Endodermal cell (in vitro differentiated cells): Measurements from ENCODE around the gene RASAL2. TPM values are rescaled to one million over a fixed set of nuclear protein-coding genes. Genes with fewer than 3 reads are reported as not detected.

ENCODE experiments used
- DNase-seq: peaks from one replicate; pipeline ENCODE4 v3.0.0-alpha.2; 2017
- H3K27ac ChIP-seq: 2 replicates; pipeline ENCODE4 v1.5.1; 2013; ENCODE audit warnings: mild to moderate bottlenecking, low read depth, low read length, moderate library complexity
- H3K27me3 ChIP-seq: 2 replicates; pipeline ENCODE4 v1.6.1; 2013; ENCODE audit warnings: mild to moderate bottlenecking, low read length, moderate library complexity; ENCODE audit not compliant: insufficient read depth, control insufficient read depth, poor library complexity, severe bottlenecking
- H3K36me3 ChIP-seq: 2 replicates; pipeline ENCODE4 v1.7.0; 2013; ENCODE audit warnings: mild to moderate bottlenecking, low read length, moderate library complexity; ENCODE audit not compliant: control insufficient read depth, insufficient read depth
- H3K4me1 ChIP-seq: one replicate; pipeline ENCODE4 v1.7.0; 2013; ENCODE audit warnings: low read length; ENCODE audit not compliant: control insufficient read depth, insufficient read depth
- H3K4me3 ChIP-seq: 2 replicates; pipeline ENCODE4 v1.5.1; 2013; ENCODE audit warnings: mild to moderate bottlenecking, low read length, moderate library complexity
- H3K9ac ChIP-seq: 2 replicates; pipeline ENCODE4 v1.6.1; 2013; ENCODE audit warnings: mild to moderate bottlenecking, low read length, moderate library complexity; ENCODE audit not compliant: poor library complexity, severe bottlenecking; ENCODE audit errors: extremely low read depth
- H3K9me3 ChIP-seq: 2 replicates; pipeline ENCODE4 v1.6.1; 2013; ENCODE audit warnings: mild to moderate bottlenecking, low read length, moderate library complexity; ENCODE audit not compliant: control insufficient read depth
- H3K27ac Mint-ChIP-seq: 2 replicates; pipeline ENCODE4 v1.8.0; 2020; ENCODE audit warnings: mixed read lengths
- H3K27me3 Mint-ChIP-seq: 2 replicates; pipeline ENCODE4 v1.8.0; 2021; ENCODE audit warnings: mild to moderate bottlenecking, mixed read lengths; ENCODE audit not compliant: insufficient read depth
- H3K36me3 Mint-ChIP-seq: 2 replicates; pipeline ENCODE4 v1.8.0; 2020; ENCODE audit warnings: low read depth, mixed read lengths
- H3K4me1 Mint-ChIP-seq: 2 replicates; pipeline ENCODE4 v1.8.0; 2020; ENCODE audit warnings: mixed read lengths
- H3K4me3 Mint-ChIP-seq: 2 replicates; pipeline ENCODE4 v1.8.0; 2020; ENCODE audit warnings: mild to moderate bottlenecking, moderate library complexity, mixed read lengths
- H3K9me3 Mint-ChIP-seq: 2 replicates; pipeline ENCODE4 v1.8.0; 2020; ENCODE audit warnings: mild to moderate bottlenecking, mixed read lengths
- WGBS, 2 experiments: methylation state at CpG; one replicate each; pipeline versions ENCODE4 v1.1.5 to v1.1.7; 2013; ENCODE audit warnings: missing lambda C conversion rate in 2 of 2, mixed read lengths in 1 of 2; ENCODE audit not compliant: insufficient coverage in 1 of 2, insufficient read length in 1 of 2; 5-methylcytosine and 5-hydroxymethylcytosine counted together
- total RNA-seq, 2 donors: library from RNA; stranded (reverse); fragmentation: NEBNext Ultra II Directional in 1 of 2; extraction: Animal tissue kit (Norgen Biotek cat#: 25700) in 1 of 2; gene quantifications; 2 replicates in 1 of 2; 3 replicates in 1 of 2; pipeline ENCODE4 v1.2.1, GENCODE V29; 2021
- TF ChIP-seq, protein P1 (sequence below): fragments of 200-600 bp; sonication (generic); conservative IDR thresholded peaks from 2 replicates; pipeline ENCODE4 v1.5.0; 2021; ENCODE audit warnings: antibody characterized with exemption, mild to moderate bottlenecking

RASAL2 gene
- total RNA-seq, 2 donors from 2014 or later, result 21.8 to 22.1 TPM

DNA sequence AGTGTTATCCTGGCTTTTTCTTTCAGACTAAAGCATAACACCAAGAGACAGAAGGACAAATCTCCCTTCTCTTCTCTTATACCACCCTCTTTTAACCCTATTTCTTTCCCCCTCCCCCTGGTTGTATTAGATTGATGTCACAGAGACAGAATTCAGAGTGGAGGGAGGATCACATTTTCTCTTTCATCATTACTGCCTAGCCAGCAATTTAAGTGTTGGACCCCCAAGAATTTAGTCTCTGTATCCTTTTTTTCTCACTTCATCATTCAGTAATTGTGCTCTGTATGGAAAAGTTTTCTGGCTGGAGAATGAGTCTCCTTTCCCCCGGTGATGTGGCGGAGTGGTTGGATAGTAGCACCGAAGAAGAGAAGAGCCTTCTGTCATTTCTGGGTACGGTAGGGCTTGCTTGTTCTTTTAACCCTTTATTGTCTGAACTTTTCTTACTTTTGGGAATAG lies 278.1 kb downstream of the RASAL2 start:
- H3K27ac ChIP-seq, result peak overlapping the region; percentile 22
- no peak overlapping the region for H3K4me3 Mint-ChIP-seq
- peaks cover 31% of the 10 kb centered on the region for H3K4me1 ChIP-seq
- H3K27me3 Mint-ChIP-seq, result no peaks in the 10 kb centered on the region
- peak overlapping the region; percentile 72 for H3K4me3 ChIP-seq
- no peaks in the 10 kb centered on the region for H3K9me3 Mint-ChIP-seq
- H3K27ac Mint-ChIP-seq, result no peak overlapping the region
- 33% methylated on average over 4 of the region's 4 CpGs; no CpG with 5 or more reads in 1 of the 2 experiments for WGBS, 2 experiments
- peak overlapping the region; percentile 27 for H3K9ac ChIP-seq
- TF ChIP-seq, protein P1, sequence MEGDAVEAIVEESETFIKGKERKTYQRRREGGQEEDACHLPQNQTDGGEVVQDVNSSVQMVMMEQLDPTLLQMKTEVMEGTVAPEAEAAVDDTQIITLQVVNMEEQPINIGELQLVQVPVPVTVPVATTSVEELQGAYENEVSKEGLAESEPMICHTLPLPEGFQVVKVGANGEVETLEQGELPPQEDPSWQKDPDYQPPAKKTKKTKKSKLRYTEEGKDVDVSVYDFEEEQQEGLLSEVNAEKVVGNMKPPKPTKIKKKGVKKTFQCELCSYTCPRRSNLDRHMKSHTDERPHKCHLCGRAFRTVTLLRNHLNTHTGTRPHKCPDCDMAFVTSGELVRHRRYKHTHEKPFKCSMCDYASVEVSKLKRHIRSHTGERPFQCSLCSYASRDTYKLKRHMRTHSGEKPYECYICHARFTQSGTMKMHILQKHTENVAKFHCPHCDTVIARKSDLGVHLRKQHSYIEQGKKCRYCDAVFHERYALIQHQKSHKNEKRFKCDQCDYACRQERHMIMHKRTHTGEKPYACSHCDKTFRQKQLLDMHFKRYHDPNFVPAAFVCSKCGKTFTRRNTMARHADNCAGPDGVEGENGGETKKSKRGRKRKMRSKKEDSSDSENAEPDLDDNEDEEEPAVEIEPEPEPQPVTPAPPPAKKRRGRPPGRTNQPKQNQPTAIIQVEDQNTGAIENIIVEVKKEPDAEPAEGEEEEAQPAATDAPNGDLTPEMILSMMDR, result no peak
- H3K27me3 ChIP-seq, result no peaks in the 10 kb centered on the region
- DNase-seq, result no peak
- H3K9me3 ChIP-seq, result no peaks in the 10 kb centered on the region
- H3K36me3 Mint-ChIP-seq, result no peaks in the 10 kb centered on the region
- peaks cover 3% of the 10 kb centered on the region for H3K4me1 Mint-ChIP-seq
- H3K36me3 ChIP-seq, result no peaks in the 10 kb centered on the region

DNA sequence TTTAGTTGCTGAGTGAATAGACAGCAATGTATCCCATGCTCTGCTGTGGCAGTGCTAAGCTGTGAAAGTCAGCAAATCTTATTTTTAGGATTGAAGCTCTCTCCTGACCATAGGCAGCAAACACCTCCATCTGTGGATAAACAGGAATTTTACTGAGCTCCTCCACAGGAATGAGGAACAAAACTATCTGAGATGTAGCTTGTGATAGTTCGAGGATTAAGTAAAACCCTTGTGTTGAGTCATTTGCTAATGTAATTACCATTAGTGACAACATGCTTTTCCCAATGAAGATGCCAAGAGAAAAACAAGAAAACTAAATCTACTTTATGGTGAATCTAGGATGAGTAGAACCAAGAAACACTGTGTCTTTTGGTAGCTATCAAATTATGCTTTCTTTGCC lies 280.1 kb downstream of the RASAL2 start:
- peaks cover 8% of the 10 kb centered on the region for H3K4me1 Mint-ChIP-seq
- 29% methylated on average over 1 of the region's 1 CpG; no CpG with 5 or more reads in 1 of the 2 experiments for WGBS, 2 experiments
- DNase-seq, result no peak
- peak overlapping the region; percentile 2 for H3K4me3 Mint-ChIP-seq
- no peak overlapping the region for H3K27ac Mint-ChIP-seq
- H3K36me3 ChIP-seq, result no peaks in the 10 kb centered on the region
- H3K4me3 ChIP-seq, result peak overlapping the region; percentile 72
- no peak overlapping the region for H3K27ac ChIP-seq
- H3K9me3 Mint-ChIP-seq, result no peaks in the 10 kb centered on the region
- H3K9me3 ChIP-seq, result no peaks in the 10 kb centered on the region
- H3K9ac ChIP-seq, result peak overlapping the region; percentile 26
- H3K27me3 ChIP-seq, result no peaks in the 10 kb centered on the region
- no peaks in the 10 kb centered on the region for H3K36me3 Mint-ChIP-seq
- TF ChIP-seq, protein P1, result no peak
- H3K4me1 ChIP-seq, result peaks cover 31% of the 10 kb centered on the region
- no peaks in the 10 kb centered on the region for H3K27me3 Mint-ChIP-seq

DNA sequence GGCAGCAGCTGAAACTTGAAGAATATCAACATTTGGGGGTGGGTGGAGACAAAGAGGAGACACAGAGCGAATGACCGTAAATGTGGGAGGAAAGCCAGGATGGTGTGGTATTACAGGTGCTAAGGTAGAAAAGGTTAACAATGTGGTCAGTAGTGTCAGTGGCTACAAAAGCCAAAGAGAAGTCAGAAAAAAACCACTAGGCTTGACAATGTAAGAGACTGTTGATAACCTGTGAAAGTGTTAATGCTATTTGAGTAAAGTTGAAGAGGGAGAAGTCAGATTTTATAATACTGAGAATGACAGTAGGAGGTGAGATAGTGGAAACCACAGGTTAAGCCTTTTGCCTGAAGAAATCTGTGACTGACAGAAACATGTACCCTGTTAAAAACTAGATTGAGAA lies 282.1 kb downstream of the RASAL2 start:
- Histone ChIP-seq H3K27ac (no peak overlapping the region), H3K9ac (no peak overlapping the region), H3K36me3 (no peaks in the 10 kb centered on the region), H3K4me1 (peaks cover 31% of the 10 kb centered on the region), H3K27me3 (no peaks in the 10 kb centered on the region), H3K9me3 (no peaks in the 10 kb centered on the region), H3K4me3 (peak overlapping the region; percentile 72)
- peaks cover 11% of the 10 kb centered on the region for H3K4me1 Mint-ChIP-seq
- H3K27ac Mint-ChIP-seq, result no peak overlapping the region
- no peak overlapping the region for H3K4me3 Mint-ChIP-seq
- WGBS, 2 experiments, result 46 to 69% methylated on average over 2 of the region's 2 CpGs
- no peaks in the 10 kb centered on the region for H3K9me3 Mint-ChIP-seq
- no peaks in the 10 kb centered on the region for H3K36me3 Mint-ChIP-seq
- no peaks in the 10 kb centered on the region for H3K27me3 Mint-ChIP-seq
- DNase-seq, result peak; percentile 47
- TF ChIP-seq, protein P1, result no peak
